NB4 (cell line): ENCODE measurements around the gene TEP1.

Experiments
- POLR2A ChIP-seq: IDR thresholded peaks from 2 replicates; pipeline ENCODE4 v1.6.1; 2011; ENCODE audit warnings: mild to moderate bottlenecking; ENCODE audit not compliant: insufficient read length; ENCODE audit errors: extremely low read depth
- TF ChIP-seq, protein P1 (sequence below): IDR thresholded peaks from one replicate; pipeline ENCODE4 v1.5.1; 2012; ENCODE audit warnings: low read depth, low read length

DNA sequence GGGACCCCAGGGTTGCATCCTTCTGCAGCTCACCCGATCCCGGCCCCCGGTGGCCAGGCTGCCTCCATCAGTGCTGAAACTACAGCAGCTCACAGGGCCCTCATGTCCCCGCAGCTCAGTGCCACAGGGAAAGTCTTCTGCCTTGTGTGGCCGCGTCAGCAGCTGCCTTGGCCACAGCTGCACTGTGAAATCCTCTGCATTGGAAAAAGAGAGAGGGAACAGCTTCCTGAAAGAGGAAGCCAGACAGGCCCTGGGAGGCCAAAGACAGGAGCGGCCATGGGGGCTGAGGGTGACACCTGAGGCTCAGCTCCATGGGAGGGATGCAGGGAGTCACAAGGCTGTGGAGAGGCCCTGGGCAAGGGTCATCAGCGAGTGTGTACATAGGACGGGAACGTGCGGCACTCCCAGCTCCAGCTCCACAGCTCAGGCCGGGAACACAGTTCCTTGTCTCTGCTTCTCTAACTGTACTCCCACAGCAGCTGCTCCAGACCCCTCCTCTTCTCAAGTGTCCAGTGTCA is 37.2 kb downstream of the TEP1 start:
- no peak for TF ChIP-seq POLR2A
- TF ChIP-seq, protein P1, sequence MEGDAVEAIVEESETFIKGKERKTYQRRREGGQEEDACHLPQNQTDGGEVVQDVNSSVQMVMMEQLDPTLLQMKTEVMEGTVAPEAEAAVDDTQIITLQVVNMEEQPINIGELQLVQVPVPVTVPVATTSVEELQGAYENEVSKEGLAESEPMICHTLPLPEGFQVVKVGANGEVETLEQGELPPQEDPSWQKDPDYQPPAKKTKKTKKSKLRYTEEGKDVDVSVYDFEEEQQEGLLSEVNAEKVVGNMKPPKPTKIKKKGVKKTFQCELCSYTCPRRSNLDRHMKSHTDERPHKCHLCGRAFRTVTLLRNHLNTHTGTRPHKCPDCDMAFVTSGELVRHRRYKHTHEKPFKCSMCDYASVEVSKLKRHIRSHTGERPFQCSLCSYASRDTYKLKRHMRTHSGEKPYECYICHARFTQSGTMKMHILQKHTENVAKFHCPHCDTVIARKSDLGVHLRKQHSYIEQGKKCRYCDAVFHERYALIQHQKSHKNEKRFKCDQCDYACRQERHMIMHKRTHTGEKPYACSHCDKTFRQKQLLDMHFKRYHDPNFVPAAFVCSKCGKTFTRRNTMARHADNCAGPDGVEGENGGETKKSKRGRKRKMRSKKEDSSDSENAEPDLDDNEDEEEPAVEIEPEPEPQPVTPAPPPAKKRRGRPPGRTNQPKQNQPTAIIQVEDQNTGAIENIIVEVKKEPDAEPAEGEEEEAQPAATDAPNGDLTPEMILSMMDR: no peak
